ENCODE measurements around the gene MRPS31. TPM values are rescaled to one million over a fixed set of nuclear protein-coding genes. Genes with fewer than 3 reads are reported as not detected.

MRPS31 gene
- 10 to 100 TPM; 36.7 to 38.6 TPM for total RNA-seq
- 44.2 TPM for polyA plus RNA-seq

DNA sequence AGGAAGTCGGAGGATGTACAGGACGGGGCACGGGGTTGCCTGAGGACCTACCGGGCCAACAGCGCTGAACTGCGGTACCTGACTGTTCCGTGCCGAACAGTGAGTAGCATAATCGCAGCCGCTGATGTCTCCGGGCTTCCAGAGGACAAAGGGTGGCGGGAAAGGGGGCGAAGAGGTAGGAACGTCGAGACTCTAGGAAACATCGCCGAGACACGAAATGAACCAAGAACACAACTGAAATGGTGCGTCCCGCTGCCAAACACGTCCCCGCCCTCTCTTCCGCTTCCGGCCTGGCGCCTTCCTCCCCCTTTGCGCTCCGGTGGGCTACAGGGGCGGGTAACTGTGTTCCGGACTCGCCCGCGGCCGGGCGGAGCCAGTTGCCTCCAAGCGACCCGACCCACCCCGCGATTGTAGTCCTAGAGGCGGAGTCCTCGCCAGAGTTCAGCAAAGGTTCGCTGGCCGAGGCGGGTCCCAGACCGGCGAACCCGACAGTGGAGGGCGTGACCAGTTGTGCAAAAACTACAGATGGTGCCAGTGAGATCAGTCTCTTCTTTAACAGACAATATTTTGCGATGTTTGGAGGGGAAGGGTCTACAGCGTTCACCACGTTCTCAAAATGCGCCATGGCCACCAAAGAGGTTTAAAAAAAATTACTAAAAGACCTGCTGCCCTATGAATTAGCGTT lies at the start of gene MRPS31:
MRPS31 (minus strand) TSS at position 257 of the 685 bp plus-strand sequence; CDS start at position 203, 54 bp downstream.
- H3K9me3 ChIP-seq (ENCODE audit: low read length), result no peaks in the 10 kb centered on the region
- peak within 1 kb of the TSS; percentile 87 for H3K27ac ChIP-seq (ENCODE audit: low read depth, low read length)
- no peaks in the 10 kb centered on the region for H3K27me3 ChIP-seq (ENCODE audit: insufficient read depth, low read length, poor library complexity, severe bottlenecking)
- Mint-ChIP-seq H3K4me3 (peak within 1 kb of the TSS; percentile 98 to 100 (median 99)), H3K27me3 (no peaks in the 10 kb centered on the region), H3K36me3 (peaks cover 0 to 25% (median 0%) of the 10 kb centered on the region in 3 donors), H3K9me3 (no peaks in the 10 kb centered on the region), H3K27ac (peak within 1 kb of the TSS; percentile 92 to 99 (median 96)), H3K4me1 (peaks cover 8 to 34% (median 12%) of the 10 kb centered on the region in 3 donors)
- peak; percentile 89 to 94 (median 91) for DNase-seq
- ChIA-PET CTCF (interaction anchor here (0.7 to 1.3 kb wide), 3 partner anchors 102 to 290 kb away, joined by 3 to 6 read pairs (median 5); partner anchors contain the start of gene WBP4), POLR2A (interaction anchor here (0.7 kb wide), 1 partner anchor 150 kb away, joined by 5 read pairs; no protein-coding TSS in a partner anchor)
- H3K4me3 ChIP-seq (ENCODE audit: low read length), result peak within 1 kb of the TSS; percentile 99
- H3K4me1 ChIP-seq (ENCODE audit: insufficient read depth, low read length), result peaks cover 25% of the 10 kb centered on the region
- no peaks in the 10 kb centered on the region for H3K36me3 ChIP-seq (ENCODE audit: insufficient read depth, low read length)

DNA sequence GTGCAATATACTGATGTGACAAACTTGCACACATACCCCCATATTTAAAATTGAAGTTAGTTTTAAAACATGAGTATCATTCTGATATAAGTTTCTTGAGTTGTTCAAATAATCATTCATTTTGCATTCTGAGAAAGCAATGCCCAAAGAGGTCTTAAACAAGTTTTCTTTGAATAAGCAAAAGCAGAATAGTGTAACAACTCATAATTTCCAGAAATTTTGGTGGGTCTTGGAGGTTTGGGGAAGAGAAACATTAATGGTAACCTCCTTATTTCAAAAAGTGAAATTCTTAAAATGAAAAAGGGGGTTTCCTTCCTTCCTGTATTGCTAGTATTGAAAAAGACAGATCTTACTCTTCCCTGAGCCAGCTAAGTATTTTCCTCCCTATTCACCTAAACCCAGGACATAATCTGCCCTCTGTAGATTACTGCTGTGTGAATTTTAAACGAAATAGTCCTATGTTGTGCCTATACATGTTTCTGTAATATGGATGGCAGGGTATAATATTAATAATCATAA lies 48.9 kb upstream of the MRPS31 start:
- Histone ChIP-seq H3K9me3 (ENCODE audit: low read length) (no peaks in the 10 kb centered on the region), H3K4me3 (ENCODE audit: low read length) (no peak overlapping the region), H3K4me1 (ENCODE audit: insufficient read depth, low read length) (no peaks in the 10 kb centered on the region), H3K36me3 (ENCODE audit: insufficient read depth, low read length) (no peaks in the 10 kb centered on the region), H3K27me3 (ENCODE audit: insufficient read depth, low read length, poor library complexity, severe bottlenecking) (no peaks in the 10 kb centered on the region), H3K27ac (ENCODE audit: low read depth, low read length) (no peak overlapping the region)
- Mint-ChIP-seq H3K4me1 (no peaks in the 10 kb centered on the region), H3K4me3 (no peak overlapping the region), H3K27me3 (no peaks in the 10 kb centered on the region), H3K27ac (peak overlapping the region in 1 of 8 donors; percentile 42), H3K36me3 (peaks cover 2 to 24% (median 21%) of the 10 kb centered on the region in 3 donors), H3K9me3 (peaks cover 0 to 12% (median 11%) of the 10 kb centered on the region in 5 donors)
- ChIA-PET POLR2A (no interaction called here), CTCF (no interaction called here)
- DNase-seq, result no peak

DNA sequence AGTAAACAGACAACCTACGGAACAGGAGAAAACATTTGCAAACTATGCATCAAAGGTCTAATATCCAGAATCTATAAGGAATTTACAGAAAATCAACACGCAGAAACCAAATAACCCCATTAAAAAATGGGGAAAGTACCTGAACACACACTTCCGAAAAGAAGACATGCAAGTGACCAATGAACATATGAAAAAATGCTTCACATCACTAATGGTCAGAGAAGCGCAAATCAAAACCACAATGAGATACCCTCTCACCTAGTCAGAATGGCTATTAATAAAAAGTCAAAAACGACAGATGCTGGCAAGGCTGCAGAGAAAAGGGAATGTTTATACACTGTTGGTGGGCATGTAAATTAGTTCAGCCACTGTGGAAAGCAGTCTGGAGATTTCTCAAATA lies 47.9 kb upstream of the MRPS31 start:
- DNase-seq, result no peak
- Histone ChIP-seq H3K27me3 (ENCODE audit: insufficient read depth, low read length, poor library complexity, severe bottlenecking) (no peaks in the 10 kb centered on the region), H3K36me3 (ENCODE audit: insufficient read depth, low read length) (no peaks in the 10 kb centered on the region), H3K4me3 (ENCODE audit: low read length) (no peak overlapping the region), H3K27ac (ENCODE audit: low read depth, low read length) (no peak overlapping the region), H3K4me1 (ENCODE audit: insufficient read depth, low read length) (no peaks in the 10 kb centered on the region), H3K9me3 (ENCODE audit: low read length) (no peaks in the 10 kb centered on the region)
- ChIA-PET POLR2A (no interaction called here), CTCF (no interaction called here)
- Mint-ChIP-seq H3K27me3 (no peaks in the 10 kb centered on the region), H3K9me3 (peaks cover 0 to 13% (median 11%) of the 10 kb centered on the region in 5 donors), H3K36me3 (peaks cover 9 to 31% (median 28%) of the 10 kb centered on the region in 3 donors), H3K27ac (no peak overlapping the region), H3K4me1 (no peaks in the 10 kb centered on the region), H3K4me3 (no peak overlapping the region)

DNA sequence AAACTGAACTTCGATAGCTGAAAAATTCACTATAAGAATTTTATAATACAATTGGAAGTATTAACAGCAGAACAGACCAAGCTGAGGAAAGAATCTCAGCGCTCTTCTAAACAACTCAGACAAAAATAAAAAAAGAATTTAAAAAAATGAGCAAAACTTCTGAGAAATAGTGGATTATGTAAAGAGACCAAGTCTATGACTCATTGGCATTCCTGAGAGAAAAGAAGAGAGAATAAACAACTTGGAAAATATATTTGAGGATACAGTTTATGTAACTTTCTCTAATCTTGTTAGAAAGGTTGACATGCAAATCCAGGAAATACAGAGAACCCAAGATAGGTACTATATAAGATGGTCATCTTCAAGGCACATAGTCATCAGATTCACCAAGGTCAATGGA lies 43.8 kb upstream of the MRPS31 start:
- Mint-ChIP-seq H3K27me3 (no peaks in the 10 kb centered on the region), H3K4me1 (no peaks in the 10 kb centered on the region), H3K27ac (no peak overlapping the region), H3K4me3 (no peak overlapping the region), H3K36me3 (peaks cover 22 to 62% (median 34%) of the 10 kb centered on the region in 3 donors), H3K9me3 (peaks cover 0 to 13% (median 11%) of the 10 kb centered on the region in 5 donors)
- peaks cover under 1% of the 10 kb centered on the region for H3K36me3 ChIP-seq (ENCODE audit: insufficient read depth, low read length)
- CTCF ChIA-PET, result interaction anchor here (1.6 kb wide), 1 partner anchor 25 kb away, joined by 4 read pairs; the partner anchor contains the start of gene SLC25A15
- POLR2A ChIA-PET, result no interaction called here
- no peak for DNase-seq
- no peak overlapping the region for H3K27ac ChIP-seq (ENCODE audit: low read depth, low read length)
- H3K4me1 ChIP-seq (ENCODE audit: insufficient read depth, low read length), result no peaks in the 10 kb centered on the region
- H3K27me3 ChIP-seq (ENCODE audit: insufficient read depth, low read length, poor library complexity, severe bottlenecking), result no peaks in the 10 kb centered on the region
- no peak overlapping the region for H3K4me3 ChIP-seq (ENCODE audit: low read length)
- no peaks in the 10 kb centered on the region for H3K9me3 ChIP-seq (ENCODE audit: low read length)

DNA sequence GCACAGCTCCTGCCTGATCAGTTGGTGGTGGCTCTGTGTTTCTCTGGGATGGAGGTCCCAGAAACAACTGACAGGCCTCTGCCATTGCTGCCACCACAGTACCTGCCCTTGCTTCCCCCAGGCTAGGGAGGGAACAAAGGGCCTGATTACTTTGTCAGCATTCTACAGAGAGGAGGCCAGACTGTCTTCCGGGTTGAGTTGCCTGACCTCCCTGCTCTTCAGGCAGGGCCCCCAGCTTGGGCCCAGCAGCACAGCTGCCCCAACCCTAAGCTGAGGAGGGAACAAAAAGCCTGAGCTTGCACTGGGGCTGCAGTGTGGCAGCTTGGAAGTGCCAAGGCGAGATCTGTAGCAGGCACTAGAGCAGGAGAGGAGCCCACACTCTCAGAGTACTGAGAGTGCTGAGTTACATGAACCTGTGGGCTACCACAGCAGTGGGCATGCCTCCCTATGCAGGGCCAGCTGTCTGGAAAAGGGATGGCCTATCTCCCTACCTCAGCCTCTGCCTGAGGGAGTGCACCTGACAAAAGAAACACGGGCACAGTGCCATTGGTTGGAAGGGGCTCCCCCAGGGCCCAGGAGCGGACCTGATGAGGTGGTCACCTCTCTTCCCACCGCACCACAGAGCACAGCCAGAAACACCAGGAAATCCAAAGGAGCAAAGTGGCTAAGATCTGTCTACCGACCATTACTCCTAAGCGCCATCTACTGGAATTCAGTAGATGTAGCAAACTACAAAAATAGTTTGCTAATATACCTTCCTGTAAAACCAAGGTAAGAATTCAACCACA lies 42.9 kb upstream of the MRPS31 start:
- Histone ChIP-seq H3K4me1 (ENCODE audit: insufficient read depth, low read length) (no peaks in the 10 kb centered on the region), H3K27me3 (ENCODE audit: insufficient read depth, low read length, poor library complexity, severe bottlenecking) (no peaks in the 10 kb centered on the region), H3K36me3 (ENCODE audit: insufficient read depth, low read length) (peaks cover 3% of the 10 kb centered on the region), H3K27ac (ENCODE audit: low read depth, low read length) (no peak overlapping the region), H3K4me3 (ENCODE audit: low read length) (no peak overlapping the region), H3K9me3 (ENCODE audit: low read length) (no peaks in the 10 kb centered on the region)
- peak overlapping the region in 1 of 8 donors; percentile 17 for H3K27ac Mint-ChIP-seq
- ChIA-PET CTCF (interaction anchor here (1.1 to 1.6 kb wide), 2 partner anchors 14 to 24 kb away, joined by 3 to 4 read pairs; partner anchors contain the start of gene SLC25A15), POLR2A (interaction anchor here (0.6 kb wide), 1 partner anchor 13 kb away, joined by 4 read pairs; no protein-coding TSS in a partner anchor)
- H3K9me3 Mint-ChIP-seq, result peaks cover 0 to 13% (median 11%) of the 10 kb centered on the region in 5 donors
- no peak overlapping the region for H3K4me3 Mint-ChIP-seq
- H3K4me1 Mint-ChIP-seq, result no peaks in the 10 kb centered on the region
- peaks cover 27 to 71% (median 43%) of the 10 kb centered on the region in 3 donors for H3K36me3 Mint-ChIP-seq
- no peaks in the 10 kb centered on the region for H3K27me3 Mint-ChIP-seq
- no peak for DNase-seq

DNA sequence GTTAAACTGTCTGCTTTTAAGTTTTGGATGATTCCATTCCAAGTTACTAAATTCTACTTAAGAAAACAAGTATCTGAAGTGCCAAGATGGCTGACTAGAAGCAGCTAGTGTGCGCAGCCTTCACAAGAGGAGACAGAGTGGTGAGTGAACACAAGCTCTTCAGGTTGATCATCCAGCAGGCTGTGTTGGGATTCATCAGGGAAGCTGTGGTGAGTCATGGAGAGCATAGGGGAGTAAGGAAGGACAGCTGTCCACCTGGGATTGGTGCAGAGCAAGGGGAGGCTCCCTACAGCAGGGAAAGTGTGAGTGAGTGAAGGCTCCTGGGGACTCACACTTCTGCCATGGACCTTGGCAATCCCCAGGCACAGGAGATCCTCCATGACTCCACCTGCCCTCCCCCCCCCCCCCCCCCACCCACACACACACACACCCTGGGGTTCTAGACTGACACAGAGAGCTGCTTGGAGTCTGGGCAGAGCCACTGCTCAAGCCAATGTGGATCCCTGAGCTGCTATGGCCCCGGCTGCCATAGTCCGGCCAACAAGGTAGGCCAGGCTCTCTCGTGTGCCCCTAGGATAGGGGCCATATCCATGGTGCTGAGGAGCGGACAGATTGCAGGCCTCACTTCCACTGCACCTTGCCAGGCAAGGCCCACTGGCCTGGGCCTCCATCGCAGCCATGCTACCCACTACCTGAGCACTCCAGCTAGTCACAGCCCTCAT lies 41.9 kb upstream of the MRPS31 start:
- DNase-seq, result no peak
- no peak overlapping the region for H3K4me3 Mint-ChIP-seq
- POLR2A ChIA-PET, result interaction anchor here (0.6 kb wide), 1 partner anchor 12 kb away, joined by 4 read pairs; no protein-coding TSS in a partner anchor

DNA sequence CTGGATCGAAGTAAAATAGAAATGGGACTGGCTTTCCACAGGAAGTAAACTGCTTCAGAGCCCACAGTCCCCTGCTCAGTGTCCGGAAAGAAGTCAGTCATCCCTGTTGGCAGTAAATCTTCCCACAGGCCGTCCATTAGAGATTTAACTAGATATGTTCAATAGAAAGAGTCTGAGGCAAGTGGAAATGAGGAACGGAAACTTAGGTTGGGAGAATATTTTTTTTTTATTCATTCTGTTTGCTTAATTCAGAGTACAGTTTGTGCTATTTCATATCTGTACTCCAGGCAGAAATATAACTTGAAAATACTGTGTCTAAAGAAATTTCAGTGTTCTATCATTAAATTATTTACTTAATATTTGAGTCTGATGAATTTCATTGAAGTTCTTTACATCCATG lies 41.1 kb upstream of the MRPS31 start:
- CTCF ChIA-PET, result interaction anchor here (1.1 kb wide), 1 partner anchor 14 kb away, joined by 3 read pairs; no protein-coding TSS in a partner anchor
- no peaks in the 10 kb centered on the region for H3K27me3 Mint-ChIP-seq
- H3K27ac Mint-ChIP-seq, result peak overlapping the region in 2 of 8 donors; percentile 13 to 66
- H3K4me3 Mint-ChIP-seq, result no peak overlapping the region
- Histone ChIP-seq H3K9me3 (ENCODE audit: low read length) (no peaks in the 10 kb centered on the region), H3K4me1 (ENCODE audit: insufficient read depth, low read length) (no peaks in the 10 kb centered on the region), H3K4me3 (ENCODE audit: low read length) (no peak overlapping the region), H3K27ac (ENCODE audit: low read depth, low read length) (no peak overlapping the region), H3K36me3 (ENCODE audit: insufficient read depth, low read length) (peaks cover 8% of the 10 kb centered on the region), H3K27me3 (ENCODE audit: insufficient read depth, low read length, poor library complexity, severe bottlenecking) (no peaks in the 10 kb centered on the region)
- DNase-seq, result no peak
- POLR2A ChIA-PET, result no interaction called here
- no peaks in the 10 kb centered on the region for H3K4me1 Mint-ChIP-seq
- peaks cover 35 to 82% (median 40%) of the 10 kb centered on the region in 3 donors for H3K36me3 Mint-ChIP-seq
- H3K9me3 Mint-ChIP-seq, result peaks cover 0 to 13% (median 11%) of the 10 kb centered on the region in 5 donors

More for the DNA sequence above, 41.9 kb upstream of the MRPS31 start:
- no peak overlapping the region for H3K27ac ChIP-seq (ENCODE audit: low read depth, low read length)
- Mint-ChIP-seq H3K36me3 (peaks cover 32 to 79% (median 40%) of the 10 kb centered on the region in 3 donors), H3K27me3 (no peaks in the 10 kb centered on the region), H3K27ac (peak overlapping the region in 2 of 8 donors; percentile 17 to 63), H3K9me3 (peaks cover 0 to 13% (median 11%) of the 10 kb centered on the region in 5 donors), H3K4me1 (no peaks in the 10 kb centered on the region)
- no peaks in the 10 kb centered on the region for H3K27me3 ChIP-seq (ENCODE audit: insufficient read depth, low read length, poor library complexity, severe bottlenecking)
- H3K4me1 ChIP-seq (ENCODE audit: insufficient read depth, low read length), result no peaks in the 10 kb centered on the region
- H3K4me3 ChIP-seq (ENCODE audit: low read length), result no peak overlapping the region
- H3K9me3 ChIP-seq (ENCODE audit: low read length), result no peaks in the 10 kb centered on the region
- CTCF ChIA-PET, result interaction anchor here (1.1 kb wide), 2 partner anchors 13 to 15 kb away, joined by 3 read pairs; no protein-coding TSS in a partner anchor
- peaks cover 3% of the 10 kb centered on the region for H3K36me3 ChIP-seq (ENCODE audit: insufficient read depth, low read length)

Data from CD8-positive, alpha-beta memory T cell (primary cell).